Liver (tissue), 9 donors: ENCODE results near the gene RAPGEF4. TPM values are rescaled to one million over a fixed set of nuclear protein-coding genes. Genes with fewer than 3 reads are reported as not detected.

Source experiments
- DNase-seq: peaks from one replicate; pipeline ENCODE4 v3.0.0-alpha.2; 2017; ENCODE audit warnings: low spot score
- H3K27ac ChIP-seq, 2 donors: one replicate each; pipeline ENCODE4 v1.7.0; 2013; ENCODE audit warnings: inconsistent platforms in 2 of 2, low read length in 2 of 2, control low read depth in 1 of 2, low read depth in 1 of 2, mild to moderate bottlenecking in 1 of 2
- H3K27me3 ChIP-seq, 4 donors: one replicate each; pipeline versions ENCODE4 v1.6.1 to v1.7.0; 2013; ENCODE audit warnings: low read length in 3 of 4, inconsistent platforms in 1 of 4, mild to moderate bottlenecking in 1 of 4, moderate library complexity in 1 of 4; ENCODE audit not compliant: control insufficient read depth in 4 of 4, insufficient read depth in 4 of 4
- H3K36me3 ChIP-seq, 4 donors: one replicate each; pipeline versions ENCODE4 v1.6.1 to v1.7.0; 2013; ENCODE audit warnings: low read length in 3 of 4, mild to moderate bottlenecking in 3 of 4, low read depth in 1 of 4, moderate library complexity in 1 of 4; ENCODE audit not compliant: control insufficient read depth in 4 of 4, insufficient read depth in 3 of 4
- H3K4me1 ChIP-seq, 4 donors: one replicate each; pipeline versions ENCODE4 v1.6.1 to v1.7.0; 2013; ENCODE audit warnings: low read length in 3 of 4, mild to moderate bottlenecking in 3 of 4, moderate library complexity in 1 of 4; ENCODE audit not compliant: control insufficient read depth in 4 of 4, insufficient read depth in 4 of 4
- H3K4me3 ChIP-seq, 3 donors: one replicate each; pipeline versions ENCODE4 v1.6.1 to v1.7.0; 2013; ENCODE audit warnings: low read length in 3 of 3, control low read depth in 1 of 3, low read depth in 1 of 3, mild to moderate bottlenecking in 1 of 3
- H3K9ac ChIP-seq, 2 donors: one replicate each; pipeline ENCODE4 v1.7.0; 2013; ENCODE audit warnings: low read length in 2 of 2, mild to moderate bottlenecking in 2 of 2, moderate library complexity in 2 of 2, control low read depth in 1 of 2, low read depth in 1 of 2
- H3K9me3 ChIP-seq, 4 donors: one replicate each; pipeline versions ENCODE4 v1.6.1 to v1.7.0; 2013; ENCODE audit warnings: low read length in 3 of 4; ENCODE audit not compliant: control insufficient read depth in 4 of 4
- CTCF ChIP-seq: fragments of 150-350 bp; IDR thresholded peaks from 2 replicates; pipeline ENCODE4 v1.5.1; 2017; ENCODE audit warnings: improper control_type of control experiment, low read depth, low read length; ENCODE audit not compliant: missing input control
- EGR1 ChIP-seq, 2 donors: IDR thresholded peaks; 2 replicates each; pipeline ENCODE4 v1.6.1; 2016 to 2018; ENCODE audit warnings: antibody characterized with exemption in 2 of 2, low read depth in 2 of 2
- FOXA1 ChIP-seq: IDR thresholded peaks from 2 replicates; pipeline ENCODE4 v1.6.1; 2016; ENCODE audit warnings: antibody characterized with exemption
- FOXA2 ChIP-seq: IDR thresholded peaks from 2 replicates; pipeline ENCODE4 v1.6.1; 2016; ENCODE audit warnings: antibody characterized with exemption
- GABPA ChIP-seq, 2 donors: IDR thresholded peaks in 1 of 2; conservative IDR thresholded peaks in 1 of 2; 2 replicates each; pipeline ENCODE4 v1.6.1; 2016; ENCODE audit warnings: antibody characterized with exemption in 2 of 2, mild to moderate bottlenecking in 1 of 2, moderate library complexity in 1 of 2
- HNF4A ChIP-seq, 2 donors: conservative IDR thresholded peaks; 2 replicates each; pipeline ENCODE4 v1.6.1; 2016; ENCODE audit warnings: antibody characterized with exemption in 2 of 2, mild to moderate bottlenecking in 2 of 2
- HNF4G ChIP-seq: IDR thresholded peaks from 2 replicates; pipeline ENCODE4 v1.6.1; 2016; ENCODE audit warnings: antibody characterized with exemption
- JUND ChIP-seq, 2 donors: IDR thresholded peaks; 2 replicates each; pipeline ENCODE4 v1.6.1; 2016; ENCODE audit warnings: antibody characterized with exemption in 2 of 2
- MAX ChIP-seq: IDR thresholded peaks from 2 replicates; pipeline ENCODE4 v1.6.1; 2016; ENCODE audit warnings: antibody characterized with exemption
- NR2F2 ChIP-seq: IDR thresholded peaks from 2 replicates; pipeline ENCODE4 v1.6.1; 2016; ENCODE audit warnings: antibody characterized with exemption
- RAD21 ChIP-seq, 2 donors: IDR thresholded peaks; 2 replicates each; pipeline ENCODE4 v1.6.1; 2016; ENCODE audit warnings: antibody characterized with exemption in 2 of 2, mild to moderate bottlenecking in 2 of 2
- SP1 ChIP-seq: IDR thresholded peaks from 2 replicates; pipeline ENCODE4 v1.6.1; 2018; ENCODE audit warnings: antibody characterized with exemption, mild to moderate bottlenecking
- TAF1 ChIP-seq: conservative IDR thresholded peaks from 2 replicates; pipeline ENCODE4 v1.6.1; 2016; ENCODE audit warnings: antibody characterized with exemption, mild to moderate bottlenecking
- YY1 ChIP-seq: IDR thresholded peaks from 2 replicates; pipeline ENCODE4 v1.6.1; 2016; ENCODE audit warnings: antibody characterized with exemption, mild to moderate bottlenecking
- WGBS: extraction: QIAGEN DNeasy Blood & Tissue Kit; methylation state at CpG from one replicate; pipeline ENCODE4 v1.1.7; 2013; 5-methylcytosine and 5-hydroxymethylcytosine counted together
- polyA plus RNA-seq, 2 donors: library from polyadenylated mRNA; stranded (reverse) in 1 of 2; unstranded in 1 of 2; fragments of 200-250 nt in 1 of 2; fragments of >200 nt in 1 of 2; fragmentation: Nextera tagmentation in 1 of 2; extraction: Ambion mirVana in 1 of 2; gene quantifications; one replicate each; pipeline versions ENCODE4 v1.2.1 to v1.2.3, GENCODE V29; 2013 to 2015
- total RNA-seq, 2 donors: library from RNA; depleted of rRNA; stranded (reverse); fragments of >200 nt; gene quantifications; one replicate each; pipeline ENCODE4 v1.2.3, GENCODE V29; 2014
- TF ChIP-seq, protein P1 (sequence below): IDR thresholded peaks from 2 replicates; pipeline ENCODE4 v1.6.1; 2016; ENCODE audit warnings: antibody characterized with exemption, mild to moderate bottlenecking
- TF ChIP-seq, protein P2 (sequence below): IDR thresholded peaks from 2 replicates; pipeline ENCODE4 v1.6.1; 2016; ENCODE audit warnings: antibody characterized with exemption
- TF ChIP-seq, protein P3 (sequence below): IDR thresholded peaks from 2 replicates; pipeline ENCODE4 v1.6.1; 2016; ENCODE audit warnings: antibody characterized with exemption
- donor health status: healthy.
- donor health status: healthy.
- donor health status: healthy.
- donor health status: healthy.
- donor health status: healthy.

The RAPGEF4 gene
- total and polyA plus RNA-seq, 4 donors: 1.5 to 18.2 (median 8.3) TPM

DNA sequence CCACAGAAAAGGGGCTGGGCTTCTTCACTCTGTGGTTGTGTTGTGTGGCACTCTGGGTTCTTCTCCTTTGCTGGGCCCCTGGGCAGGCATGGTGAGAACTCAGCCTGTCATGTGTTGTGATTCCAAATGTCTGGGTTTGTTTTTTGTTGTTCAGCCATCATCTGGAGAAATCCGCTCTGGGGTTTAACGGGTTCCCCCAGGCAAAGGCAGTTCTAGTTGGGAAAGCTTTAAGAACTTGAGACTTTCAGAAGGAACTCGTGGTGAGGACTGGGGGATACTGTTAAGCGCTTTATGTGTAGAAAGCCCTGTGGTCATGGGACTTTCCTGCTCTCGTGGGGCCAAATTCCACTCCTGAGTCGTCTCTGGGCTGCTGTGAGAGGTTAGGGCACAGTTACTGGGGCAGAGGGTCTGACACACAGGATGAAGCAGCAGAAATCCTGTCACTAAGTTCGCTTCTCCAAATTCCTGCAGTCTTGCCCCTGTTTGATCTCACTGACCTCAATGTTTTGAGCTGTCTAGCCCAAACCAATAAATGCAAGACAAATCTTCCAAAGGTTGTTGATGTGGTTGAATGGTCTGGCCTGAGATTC is 87.7 kb downstream of the RAPGEF4 start:
- H3K27ac ChIP-seq: no peak overlapping the region
- H3K4me1 ChIP-seq: no peaks in the 10 kb centered on the region
- no peak for DNase-seq
- no peaks in the 10 kb centered on the region for H3K9me3 ChIP-seq
- H3K36me3 ChIP-seq: no peaks in the 10 kb centered on the region
- 74% methylated on average over 7 of the region's 7 CpGs for WGBS
- H3K4me3 ChIP-seq: no peak overlapping the region
- no peak overlapping the region for H3K9ac ChIP-seq
- TF ChIP-seq, protein P1, sequence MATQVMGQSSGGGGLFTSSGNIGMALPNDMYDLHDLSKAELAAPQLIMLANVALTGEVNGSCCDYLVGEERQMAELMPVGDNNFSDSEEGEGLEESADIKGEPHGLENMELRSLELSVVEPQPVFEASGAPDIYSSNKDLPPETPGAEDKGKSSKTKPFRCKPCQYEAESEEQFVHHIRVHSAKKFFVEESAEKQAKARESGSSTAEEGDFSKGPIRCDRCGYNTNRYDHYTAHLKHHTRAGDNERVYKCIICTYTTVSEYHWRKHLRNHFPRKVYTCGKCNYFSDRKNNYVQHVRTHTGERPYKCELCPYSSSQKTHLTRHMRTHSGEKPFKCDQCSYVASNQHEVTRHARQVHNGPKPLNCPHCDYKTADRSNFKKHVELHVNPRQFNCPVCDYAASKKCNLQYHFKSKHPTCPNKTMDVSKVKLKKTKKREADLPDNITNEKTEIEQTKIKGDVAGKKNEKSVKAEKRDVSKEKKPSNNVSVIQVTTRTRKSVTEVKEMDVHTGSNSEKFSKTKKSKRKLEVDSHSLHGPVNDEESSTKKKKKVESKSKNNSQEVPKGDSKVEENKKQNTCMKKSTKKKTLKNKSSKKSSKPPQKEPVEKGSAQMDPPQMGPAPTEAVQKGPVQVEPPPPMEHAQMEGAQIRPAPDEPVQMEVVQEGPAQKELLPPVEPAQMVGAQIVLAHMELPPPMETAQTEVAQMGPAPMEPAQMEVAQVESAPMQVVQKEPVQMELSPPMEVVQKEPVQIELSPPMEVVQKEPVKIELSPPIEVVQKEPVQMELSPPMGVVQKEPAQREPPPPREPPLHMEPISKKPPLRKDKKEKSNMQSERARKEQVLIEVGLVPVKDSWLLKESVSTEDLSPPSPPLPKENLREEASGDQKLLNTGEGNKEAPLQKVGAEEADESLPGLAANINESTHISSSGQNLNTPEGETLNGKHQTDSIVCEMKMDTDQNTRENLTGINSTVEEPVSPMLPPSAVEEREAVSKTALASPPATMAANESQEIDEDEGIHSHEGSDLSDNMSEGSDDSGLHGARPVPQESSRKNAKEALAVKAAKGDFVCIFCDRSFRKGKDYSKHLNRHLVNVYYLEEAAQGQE: no peak
- TF ChIP-seq TAF1 (no peak), MAX (no peak), HNF4A (conservative IDR thresholded peaks at IDR 0.05) (no peak), HNF4G (no peak), RAD21 (IDR thresholded peaks at IDR 0.05) (no peak), NR2F2 (no peak), YY1 (no peak), EGR1 (IDR thresholded peaks at IDR 0.05; ENCODE audit: low read depth in 2 of 2) (no peak), CTCF (no peak), GABPA (IDR thresholded peaks at IDR 0.05 in 1 of 2, conservative IDR thresholded peaks at IDR 0.05 in 1 of 2) (no peak), FOXA1 (no peak), SP1 (no peak), JUND (IDR thresholded peaks at IDR 0.05) (no peak), FOXA2 (no peak)
- TF ChIP-seq, protein P2, sequence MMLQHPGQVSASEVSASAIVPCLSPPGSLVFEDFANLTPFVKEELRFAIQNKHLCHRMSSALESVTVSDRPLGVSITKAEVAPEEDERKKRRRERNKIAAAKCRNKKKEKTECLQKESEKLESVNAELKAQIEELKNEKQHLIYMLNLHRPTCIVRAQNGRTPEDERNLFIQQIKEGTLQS: no peak
- TF ChIP-seq, protein P3, sequence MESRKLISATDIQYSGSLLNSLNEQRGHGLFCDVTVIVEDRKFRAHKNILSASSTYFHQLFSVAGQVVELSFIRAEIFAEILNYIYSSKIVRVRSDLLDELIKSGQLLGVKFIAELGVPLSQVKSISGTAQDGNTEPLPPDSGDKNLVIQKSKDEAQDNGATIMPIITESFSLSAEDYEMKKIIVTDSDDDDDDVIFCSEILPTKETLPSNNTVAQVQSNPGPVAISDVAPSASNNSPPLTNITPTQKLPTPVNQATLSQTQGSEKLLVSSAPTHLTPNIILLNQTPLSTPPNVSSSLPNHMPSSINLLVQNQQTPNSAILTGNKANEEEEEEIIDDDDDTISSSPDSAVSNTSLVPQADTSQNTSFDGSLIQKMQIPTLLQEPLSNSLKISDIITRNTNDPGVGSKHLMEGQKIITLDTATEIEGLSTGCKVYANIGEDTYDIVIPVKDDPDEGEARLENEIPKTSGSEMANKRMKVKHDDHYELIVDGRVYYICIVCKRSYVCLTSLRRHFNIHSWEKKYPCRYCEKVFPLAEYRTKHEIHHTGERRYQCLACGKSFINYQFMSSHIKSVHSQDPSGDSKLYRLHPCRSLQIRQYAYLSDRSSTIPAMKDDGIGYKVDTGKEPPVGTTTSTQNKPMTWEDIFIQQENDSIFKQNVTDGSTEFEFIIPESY: no peak
- H3K27me3 ChIP-seq: no peaks in the 10 kb centered on the region
